GM21619 (cell line): ENCODE data around the gene TBC1D24.

Source experiments
- ATAC-seq: cut with Tn5 transposase; IDR thresholded peaks from one replicate; pipeline ENCODE4 v1.9.1; 2021; ENCODE audit not compliant: unreplicated experiment

TBC1D24 gene

DNA sequence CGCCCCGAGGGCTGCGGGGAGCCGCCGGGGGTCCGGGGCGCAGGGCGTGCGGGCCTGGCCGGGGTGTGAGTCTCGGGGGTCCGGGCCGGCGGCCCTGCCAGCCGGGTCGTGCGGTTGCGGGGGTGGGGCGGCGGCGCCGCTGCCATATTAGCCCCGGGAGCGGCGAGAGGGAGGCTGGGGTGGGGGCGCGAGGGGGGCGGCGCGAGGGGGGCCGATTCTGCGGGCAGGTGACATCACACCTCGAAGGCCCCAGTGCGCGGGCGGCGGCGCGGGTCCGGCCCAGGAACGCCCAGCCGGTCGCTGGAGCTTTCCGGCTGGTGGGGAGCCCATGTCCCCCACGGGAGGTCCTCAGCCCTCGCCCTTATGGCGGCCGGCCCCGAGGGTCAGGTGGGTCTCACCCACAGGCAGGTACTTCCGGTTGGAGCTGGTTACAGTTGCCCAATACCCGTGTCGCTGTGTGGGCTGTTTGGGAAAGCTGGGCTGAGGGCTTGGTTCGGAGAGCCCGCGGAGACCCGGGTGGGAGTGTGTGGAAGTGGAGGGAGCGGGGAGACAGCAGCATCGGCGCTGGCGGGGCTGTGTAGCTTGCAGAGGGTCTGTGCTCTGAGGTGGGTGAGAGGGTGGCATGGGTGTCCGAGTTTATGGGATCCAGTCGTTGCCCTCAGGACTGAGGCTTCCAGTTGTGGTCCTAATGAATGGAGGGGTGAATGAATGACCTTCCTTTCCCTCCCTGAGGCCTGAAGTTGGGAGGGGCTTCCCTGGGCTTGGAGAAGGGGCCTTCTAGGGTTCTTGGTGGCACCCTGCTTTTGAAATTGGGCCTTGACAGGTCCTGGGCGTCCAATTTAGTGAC, 39.6 kb downstream of the TBC1D24 start:
- ATAC-seq, result no peak

DNA sequence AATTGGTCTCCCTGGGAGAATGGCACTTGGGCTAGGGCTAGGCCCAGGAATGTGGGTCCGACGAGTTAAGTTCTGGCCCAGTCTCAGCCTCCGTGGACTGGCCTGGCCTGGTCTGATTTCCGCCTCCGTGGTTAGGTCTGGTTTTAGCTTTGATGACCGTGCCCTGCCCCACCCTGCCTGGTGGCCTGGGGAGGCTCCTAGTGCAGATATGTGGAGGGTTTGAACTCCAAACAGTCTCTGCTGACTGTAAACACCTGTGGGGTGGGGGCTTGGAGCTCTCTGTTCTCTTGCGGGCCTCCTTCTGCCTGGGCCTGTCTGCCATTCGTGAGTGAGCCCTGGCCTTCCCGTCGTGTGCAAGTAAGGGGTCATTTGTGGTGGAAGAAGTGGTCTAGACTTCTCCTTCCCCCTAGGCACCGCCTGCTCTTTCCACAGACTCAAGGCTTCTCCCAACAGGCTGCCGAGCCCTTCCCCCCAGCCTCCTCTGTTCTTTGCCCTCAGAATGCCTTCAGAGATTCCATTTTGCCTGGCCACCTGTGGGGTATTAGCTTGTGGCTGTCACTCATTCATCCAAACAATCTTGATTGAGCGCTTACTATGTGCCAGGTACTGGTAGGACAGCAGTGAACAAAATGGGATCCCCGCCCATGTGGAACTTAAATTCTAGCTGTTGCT, 40.4 kb downstream of the TBC1D24 start:
- ATAC-seq, result no peak

DNA sequence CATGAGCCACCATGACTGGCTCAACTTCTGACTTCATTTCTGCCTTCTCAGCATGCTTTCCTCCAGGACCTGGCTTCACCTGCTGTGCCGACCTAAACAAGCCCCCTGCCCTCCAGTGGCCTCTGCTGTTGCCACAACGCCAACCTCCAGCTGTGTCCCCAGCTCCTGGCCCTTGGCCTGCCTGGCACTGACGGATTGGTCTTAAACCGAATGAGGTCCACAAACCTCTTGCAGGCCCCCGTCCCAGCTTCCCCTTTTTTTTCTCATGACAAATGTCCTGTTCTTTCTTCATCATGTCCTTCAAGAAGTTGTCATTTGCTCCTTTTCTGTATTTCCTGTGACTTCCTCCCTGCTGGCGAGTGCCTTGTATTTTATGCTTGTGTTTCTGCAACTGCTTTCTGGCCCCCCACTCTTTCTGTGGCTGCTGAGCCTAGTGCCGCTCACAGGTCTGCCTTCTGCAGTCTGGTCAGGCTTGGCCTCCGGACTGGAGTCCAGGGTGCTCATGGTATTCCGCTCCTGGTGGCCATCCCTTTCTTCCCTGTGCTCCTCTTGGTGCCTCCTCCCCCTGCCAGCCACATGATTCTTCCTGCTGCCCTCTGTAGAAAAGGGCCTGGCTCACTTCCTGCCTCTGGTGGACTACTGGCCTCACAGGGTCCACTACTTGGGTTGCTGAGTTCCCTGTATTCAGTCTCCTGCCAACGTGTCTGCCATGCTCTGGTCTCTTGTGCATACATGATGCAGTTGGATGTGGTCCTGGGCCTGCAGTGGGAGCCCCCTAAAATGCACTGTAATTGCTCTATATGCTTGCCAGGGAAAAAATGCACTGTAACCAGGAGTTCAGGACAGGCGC, 41.7 kb downstream of the TBC1D24 start:
- no peak for ATAC-seq

DNA sequence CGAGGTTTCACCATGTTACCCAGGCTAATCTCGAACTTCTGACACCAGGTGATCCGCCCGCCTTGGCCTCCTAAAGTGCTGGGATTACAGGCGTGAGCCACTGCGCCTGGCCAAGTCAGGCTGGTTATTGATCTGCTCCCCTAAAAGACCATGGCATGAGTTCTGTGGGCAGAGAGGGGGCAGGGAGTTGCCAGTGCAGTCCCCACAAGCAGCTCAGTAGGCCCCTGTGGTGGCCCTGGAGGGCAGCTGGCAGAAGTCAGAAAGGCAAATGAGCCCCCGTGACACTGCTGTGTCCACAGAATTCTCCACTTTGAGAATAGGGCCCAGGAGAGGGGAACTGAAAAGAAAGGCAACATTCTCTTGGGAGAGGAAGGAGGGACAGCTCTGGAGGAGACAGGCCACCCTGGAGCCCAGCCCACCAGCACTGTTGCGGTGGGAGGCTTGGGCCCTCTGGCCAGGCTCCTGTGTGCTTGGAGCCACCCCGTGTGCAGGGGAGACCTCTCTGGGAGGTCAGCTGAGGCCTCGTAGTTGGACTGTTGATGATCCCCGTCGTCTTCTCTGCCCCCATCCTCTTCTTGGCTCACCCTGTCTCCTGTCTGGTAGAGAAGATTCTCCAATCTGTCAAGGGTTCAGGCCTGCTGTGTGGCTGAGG, 43.2 kb downstream of the TBC1D24 start:
- no peak for ATAC-seq

DNA sequence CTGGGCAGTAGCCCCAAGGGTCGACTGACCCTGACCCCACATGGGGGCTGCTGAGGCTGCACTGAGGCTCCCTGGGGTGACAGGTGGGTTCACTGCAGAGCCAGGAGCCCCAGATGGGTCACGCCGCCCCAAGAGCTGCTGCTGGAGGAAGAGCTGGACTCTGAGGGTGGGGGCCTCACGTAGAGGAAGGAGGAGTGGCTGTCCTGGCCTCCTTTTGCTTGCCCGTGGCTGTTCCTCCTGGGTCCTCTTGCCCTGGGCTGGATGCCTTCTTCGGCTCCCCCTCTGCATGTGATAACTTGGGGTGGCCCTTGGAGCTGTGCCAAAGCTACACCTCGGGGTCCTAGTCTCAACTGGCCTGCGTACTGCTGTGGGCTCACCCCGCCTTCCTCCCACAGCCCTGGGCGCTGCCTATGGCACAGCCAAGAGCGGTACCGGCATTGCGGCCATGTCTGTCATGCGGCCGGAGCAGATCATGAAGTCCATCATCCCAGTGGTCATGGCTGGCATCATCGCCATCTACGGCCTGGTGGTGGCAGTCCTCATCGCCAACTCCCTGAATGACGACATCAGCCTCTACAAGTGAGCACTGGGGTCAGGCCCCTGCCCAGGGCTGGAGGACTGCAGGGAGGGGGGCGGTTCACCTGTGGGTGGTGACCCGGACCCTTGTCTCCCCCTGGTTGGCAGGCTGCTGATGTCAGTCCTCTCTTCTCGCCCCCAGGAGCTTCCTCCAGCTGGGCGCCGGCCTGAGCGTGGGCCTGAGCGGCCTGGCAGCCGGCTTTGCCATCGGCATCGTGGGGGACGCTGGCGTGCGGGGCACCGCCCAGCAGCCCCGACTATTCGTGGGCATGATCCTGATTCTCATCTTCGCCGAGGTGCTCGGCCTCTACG, 44.1 kb downstream of the TBC1D24 start:
- no peak for ATAC-seq

DNA sequence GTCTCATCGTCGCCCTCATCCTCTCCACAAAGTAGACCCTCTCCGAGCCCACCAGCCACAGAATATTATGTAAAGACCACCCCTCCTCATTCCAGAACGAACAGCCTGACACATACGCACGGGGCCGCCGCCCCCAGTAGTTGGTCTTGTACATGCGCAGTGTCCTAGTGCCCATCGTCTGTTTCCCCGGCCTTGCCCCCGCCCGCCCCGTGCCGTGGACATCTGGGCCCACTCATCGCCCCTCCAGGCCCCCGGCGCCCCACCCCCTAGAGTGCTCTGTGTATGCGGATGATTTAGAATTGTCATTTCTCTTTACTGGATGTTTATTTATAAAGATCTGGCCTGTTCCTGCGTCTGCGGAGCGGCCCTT, 44.8 kb downstream of the TBC1D24 start:
- ATAC-seq, result no peak

DNA sequence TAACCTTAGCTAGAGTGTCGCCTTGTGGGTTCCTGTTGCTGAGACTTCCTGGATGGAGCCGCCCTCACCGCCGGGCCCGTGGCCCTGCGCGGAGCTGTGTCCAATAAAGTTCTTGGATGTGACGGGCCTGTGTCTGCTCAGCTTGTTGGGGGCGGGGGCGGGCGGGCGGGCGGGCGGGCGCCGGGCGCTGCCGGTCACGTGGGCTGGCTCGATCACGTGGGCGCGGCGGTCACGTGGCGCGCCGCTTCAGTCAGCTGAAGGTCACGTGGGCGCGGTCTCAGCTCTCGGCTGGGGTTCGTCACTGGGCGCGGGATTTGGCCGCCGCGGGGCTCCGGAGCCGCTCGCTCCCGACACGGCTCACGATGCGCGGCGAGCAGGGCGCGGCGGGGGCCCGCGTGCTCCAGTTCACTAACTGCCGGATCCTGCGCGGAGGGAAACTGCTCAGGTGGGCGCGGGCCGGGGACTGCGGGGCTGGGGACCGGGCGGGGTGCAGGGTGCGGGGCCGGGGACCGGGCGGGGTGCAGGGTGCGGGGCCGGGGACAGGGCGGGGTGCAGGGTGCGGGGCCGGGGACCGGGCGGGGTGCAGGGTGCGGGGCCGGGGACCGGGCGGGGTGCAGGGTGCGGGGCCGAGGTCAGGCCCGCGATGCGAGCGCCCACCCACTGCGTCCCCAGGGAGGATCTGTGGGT, 45.3 kb downstream of the TBC1D24 start, which contains the start of gene AMDHD2:
Gene AMDHD2 (plus strand): TSS at position 275 of the 687 bp plus-strand sequence. CDS start 88 bp downstream, at position 363.
- no peak for ATAC-seq

DNA sequence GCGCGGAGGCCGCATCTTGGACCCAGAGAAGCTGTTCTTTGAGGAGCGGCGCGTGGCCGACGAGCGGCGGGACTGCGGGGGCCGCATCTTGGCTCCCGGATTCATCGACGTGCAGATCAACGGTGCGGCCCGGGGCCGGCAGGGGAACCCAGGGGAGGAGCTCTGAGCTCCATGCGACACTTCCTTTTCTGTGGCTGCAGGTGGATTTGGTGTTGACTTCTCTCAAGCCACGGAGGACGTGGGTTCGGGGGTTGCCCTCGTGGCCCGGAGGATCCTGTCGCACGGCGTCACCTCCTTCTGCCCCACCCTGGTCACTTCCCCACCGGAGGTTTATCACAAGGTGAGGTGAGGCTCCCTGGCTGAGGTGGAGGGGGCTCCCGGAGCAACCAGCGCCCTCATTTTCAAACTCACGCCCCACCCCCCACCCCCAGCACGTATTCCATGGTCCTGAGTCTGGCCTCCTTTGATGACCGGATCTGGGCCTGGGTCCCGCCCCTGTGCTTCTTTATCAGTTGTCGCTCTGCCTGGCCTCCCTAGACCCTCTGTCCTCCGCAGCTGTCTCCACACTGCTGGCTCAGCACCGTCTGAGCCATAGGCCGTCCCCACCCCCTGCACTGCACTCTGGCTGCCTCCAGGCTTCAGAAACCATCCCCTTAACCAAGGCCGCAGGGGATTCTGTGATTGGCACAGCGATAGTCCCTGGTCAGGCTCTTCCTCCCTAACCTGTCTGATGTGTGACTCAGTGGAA, 46.0 kb downstream of the TBC1D24 start:
- no peak for ATAC-seq

DNA sequence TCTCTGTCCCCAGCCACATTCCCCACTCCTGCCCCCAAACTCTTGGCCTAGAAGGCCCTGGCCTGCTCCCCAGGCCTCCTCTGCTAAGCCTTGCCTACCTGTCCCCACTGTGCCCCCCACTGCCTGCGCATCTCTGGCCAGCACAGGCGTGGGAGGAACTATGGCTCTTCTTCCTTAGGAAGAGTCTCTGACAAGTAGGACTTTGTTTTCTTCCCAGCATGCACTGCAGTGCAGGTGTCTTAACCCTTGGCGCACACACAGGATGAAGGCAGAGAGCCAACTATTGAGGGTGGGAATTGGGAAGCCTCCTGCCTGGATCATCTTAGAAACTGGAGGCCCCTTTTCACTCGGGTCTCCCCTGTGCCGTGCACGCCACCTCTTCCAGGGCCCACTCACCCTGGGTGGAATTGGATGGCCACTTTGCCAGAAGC, 48.9 kb downstream of the TBC1D24 start:
- ATAC-seq, result no peak

DNA sequence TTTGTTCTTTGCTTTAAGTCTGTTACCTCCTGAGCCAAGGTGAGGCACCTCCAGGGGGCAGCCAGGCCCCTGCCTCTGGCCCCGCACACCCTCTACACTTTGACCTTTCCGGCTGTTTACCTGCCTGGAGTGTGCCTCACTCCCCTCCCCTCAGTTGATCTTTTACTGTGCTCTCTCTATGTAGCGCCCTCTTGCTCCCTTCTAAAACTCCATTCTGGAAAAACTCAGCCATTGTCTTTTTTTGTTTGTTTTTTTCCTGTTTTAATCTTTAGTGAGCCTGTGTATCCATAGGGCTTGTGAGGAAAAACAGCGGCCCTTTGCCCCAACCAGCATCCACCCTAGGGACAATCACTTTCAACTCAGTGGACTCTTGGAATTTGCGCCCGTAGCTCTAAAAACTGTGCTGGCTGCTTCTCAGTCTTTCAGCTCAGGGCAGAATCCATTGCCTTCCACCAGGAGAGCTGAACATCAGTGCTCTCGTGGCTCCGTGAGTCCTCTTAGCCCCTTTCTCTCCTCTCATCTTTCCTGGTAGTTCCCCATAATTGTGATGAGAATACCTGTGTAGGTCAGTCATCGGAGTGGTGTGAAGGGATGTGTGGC, 49.5 kb downstream of the TBC1D24 start:
- ATAC-seq, result no peak

DNA sequence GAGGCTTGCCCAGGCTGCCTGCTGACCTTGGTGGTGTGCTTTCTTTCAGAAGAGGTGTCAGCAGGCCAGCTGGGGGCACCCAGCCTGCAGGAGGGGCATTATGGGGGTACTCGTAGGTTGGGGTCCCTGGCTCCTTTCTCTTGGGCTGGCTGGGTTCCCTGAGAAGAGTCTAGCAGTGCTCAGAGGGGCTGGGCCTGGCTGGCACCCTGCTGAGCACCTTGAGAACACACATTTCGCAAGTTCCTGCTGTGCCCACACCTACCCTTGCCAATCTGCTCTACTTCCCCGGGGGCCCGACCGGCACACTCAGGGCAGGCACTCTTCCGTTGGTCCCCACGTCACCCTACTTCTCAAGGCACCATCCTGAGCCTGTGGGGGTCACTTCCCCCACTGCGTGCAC, 51.2 kb downstream of the TBC1D24 start:
- ATAC-seq, result no peak

DNA sequence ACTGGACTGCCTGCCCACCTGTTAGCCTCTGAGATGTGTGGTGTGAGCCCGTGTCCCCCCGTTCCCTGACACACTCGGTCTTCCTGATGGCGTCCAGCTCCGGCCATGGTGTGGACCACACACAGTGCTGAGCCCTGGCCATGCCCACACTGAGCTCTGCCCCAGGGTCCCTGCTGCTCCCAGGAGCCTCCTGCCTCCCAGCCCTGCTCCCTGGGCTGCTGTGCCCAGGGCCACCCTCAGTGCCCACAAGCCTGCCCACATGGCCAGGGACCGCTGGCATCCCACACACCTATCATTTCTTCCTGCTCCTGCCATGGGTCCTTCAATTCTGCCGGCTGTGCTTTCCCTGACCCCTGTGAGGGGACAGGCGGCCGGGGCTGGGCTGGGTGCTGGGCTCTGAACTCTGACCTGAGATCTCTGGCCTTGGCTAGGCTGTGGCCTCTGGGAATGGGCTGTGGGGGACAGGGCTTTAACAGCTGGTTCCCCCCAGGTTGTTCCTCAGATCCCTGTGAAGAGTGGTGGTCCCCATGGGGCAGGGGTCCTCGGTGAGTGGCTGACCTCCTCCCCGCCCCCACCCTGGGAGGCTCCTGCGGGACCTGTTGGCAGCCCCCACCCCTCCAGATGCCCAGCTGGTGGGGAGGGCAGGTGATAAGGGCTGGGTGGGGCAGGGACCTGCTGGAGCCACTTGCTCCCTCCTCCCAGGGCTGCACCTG, 52.3 kb downstream of the TBC1D24 start:
- ATAC-seq, result no peak

DNA sequence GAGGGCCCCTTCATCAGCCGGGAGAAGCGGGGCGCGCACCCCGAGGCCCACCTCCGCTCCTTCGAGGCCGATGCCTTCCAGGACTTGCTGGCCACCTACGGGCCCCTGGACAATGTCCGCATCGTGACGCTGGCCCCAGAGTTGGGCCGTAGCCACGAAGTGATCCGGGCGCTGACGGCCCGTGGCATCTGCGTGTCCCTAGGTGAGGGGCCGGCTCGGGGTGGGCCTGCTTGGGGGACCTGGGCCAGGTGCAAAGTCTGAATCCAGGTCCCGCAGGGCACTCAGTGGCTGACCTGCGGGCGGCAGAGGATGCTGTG, 52.8 kb downstream of the TBC1D24 start:
- no peak for ATAC-seq

DNA sequence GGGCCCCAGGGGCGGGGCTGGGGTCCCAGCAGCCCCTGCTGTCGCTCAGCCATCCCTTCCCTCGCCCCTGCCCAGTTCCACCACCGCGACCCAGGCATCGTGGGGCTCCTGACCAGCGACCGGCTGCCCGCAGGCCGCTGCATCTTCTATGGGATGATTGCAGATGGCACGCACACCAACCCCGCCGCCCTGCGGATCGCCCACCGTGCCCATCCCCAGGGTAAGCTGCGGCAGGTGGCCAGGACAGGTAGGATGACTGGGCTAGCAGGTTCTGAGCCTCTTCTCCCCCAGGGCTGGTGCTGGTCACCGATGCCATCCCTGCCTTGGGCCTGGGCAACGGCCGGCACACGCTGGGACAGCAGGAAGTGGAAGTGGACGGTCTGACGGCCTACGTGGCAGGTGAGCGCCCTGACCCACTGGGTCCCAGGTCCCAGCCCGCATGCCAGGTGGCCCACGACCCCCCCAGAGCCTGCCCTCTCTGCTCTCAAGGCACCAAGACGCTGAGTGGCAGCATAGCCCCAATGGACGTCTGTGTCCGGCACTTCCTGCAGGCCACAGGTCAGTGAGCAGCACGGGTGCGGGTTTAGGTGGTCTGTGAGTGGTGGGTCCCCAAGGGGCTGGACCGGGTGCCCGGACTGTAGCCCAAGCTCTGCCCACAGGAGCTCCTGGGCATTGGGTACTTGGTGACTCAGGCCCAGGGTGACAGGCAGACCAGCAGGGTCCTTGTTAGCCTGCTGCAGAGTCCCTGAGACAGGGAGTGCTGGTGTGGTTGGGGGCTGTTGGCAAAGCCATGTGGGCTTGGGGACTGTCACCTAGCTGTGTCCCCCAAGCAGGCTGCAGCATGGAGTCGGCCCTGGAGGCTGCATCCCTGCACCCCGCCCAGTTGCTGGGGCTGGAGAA, 53.5 kb downstream of the TBC1D24 start:
- ATAC-seq, result no peak

DNA sequence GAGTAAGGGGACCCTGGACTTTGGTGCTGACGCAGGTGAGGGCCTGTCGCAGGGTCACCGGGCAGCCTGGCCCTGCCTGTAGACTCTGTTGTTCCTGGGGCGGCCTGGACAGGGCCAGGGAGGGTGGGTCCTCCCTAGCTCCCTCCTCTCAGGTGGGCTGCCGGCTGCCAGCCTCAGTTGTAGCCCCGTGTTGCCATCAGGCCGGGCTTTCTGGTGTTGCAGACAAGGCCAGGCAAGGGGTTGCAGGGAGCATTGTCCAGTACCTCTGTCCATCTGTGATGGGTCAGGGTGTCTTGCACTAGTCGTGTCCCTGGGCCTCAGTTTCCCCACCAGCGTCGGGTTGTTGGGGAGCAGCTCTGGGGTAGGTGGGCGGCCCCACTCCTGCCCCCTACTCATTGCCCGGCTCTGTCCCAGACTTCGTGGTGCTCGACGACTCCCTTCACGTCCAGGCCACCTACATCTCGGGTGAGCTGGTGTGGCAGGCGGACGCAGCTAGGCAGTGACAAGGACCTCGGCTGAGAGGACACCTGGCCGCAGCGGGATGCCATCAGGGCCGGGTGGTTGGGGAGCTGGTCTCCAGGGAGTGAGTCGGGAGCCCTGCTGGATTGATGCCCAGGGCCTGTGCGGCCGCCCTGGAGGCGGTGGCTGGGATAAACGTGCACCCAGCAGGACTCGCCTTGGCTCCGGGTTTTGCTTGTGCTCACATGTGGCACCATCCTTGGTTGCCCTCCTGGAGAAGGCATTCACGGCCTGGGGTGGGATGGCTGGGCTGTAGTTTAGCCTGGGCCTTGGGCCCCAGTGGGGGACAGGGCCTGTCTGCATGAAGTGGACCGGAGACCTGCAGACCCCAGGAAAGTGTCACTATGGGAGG, 54.4 kb downstream of the TBC1D24 start:
- ATAC-seq, result no peak
